A549 treated with Mapracorat at 1 μM for 4 hours (cell line): ENCODE results near the gene REX1BD. TPM values are rescaled to one million over a fixed set of nuclear protein-coding genes. Genes with fewer than 3 reads are reported as not detected.

Experiments used
- total RNA-seq: library from RNA; stranded (reverse); fragments of 200-300 nt; extraction: Qiagen RNA extraction; gene quantifications from 5 replicates; pipeline ENCODE4 v1.2.3, GENCODE V29; 2022

The REX1BD gene
- total RNA-seq = 40.4 to 62.8 TPM (median 60.6 TPM) in 5 replicates

GRCh38 chr19:18588611-18589379 lies at the start of gene REX1BD:
Gene REX1BD (plus strand): TSS chr19:18588798. CDS start chr19:18588802, 4 bp downstream.

GRCh38 chr19:18542941-18543813 lies 45.4 kb upstream of the REX1BD start, which contains the start of gene FKBP8:
Gene FKBP8 (minus strand): TSS chr19:18543573. CDS start chr19:18541970, 1,603 bp downstream.

GRCh38 chr19:18557411-18558201 lies 31.0 kb upstream of the REX1BD start, which contains the start of gene KXD1:
Gene KXD1 (plus strand): TSS chr19:18557870. CDS start chr19:18562057, 4,187 bp downstream.

GRCh38 chr19:18571564-18572344 lies 16.8 kb upstream of the REX1BD start, which contains the start of gene UBA52:
Gene UBA52 (plus strand): TSS chr19:18571857. CDS start chr19:18573301, 1,444 bp downstream.

GRCh38 chr19:18606281-18607225 lies 18.0 kb downstream of the REX1BD start, which contains the start of gene CRLF1:
Gene CRLF1 (minus strand): TSS chr19:18606799. CDS start chr19:18606656, 143 bp downstream.

GRCh38 chr19:18612772-18613588 lies 24.4 kb downstream of the REX1BD start, which contains the start of gene TMEM59L:
Gene TMEM59L (plus strand): TSS chr19:18612870. CDS start chr19:18612959, 89 bp downstream.

GRCh38 chr19:18636969-18637629 lies 48.5 kb downstream of the REX1BD start, which contains the start of gene KLHL26:
Gene KLHL26 (plus strand): TSS chr19:18637028. CDS start chr19:18637055, 27 bp downstream.

Other genes with a start within 250 kb of the REX1BD start
- gene PGPEP1, start 248.2 kb upstream of the REX1BD start, total RNA-seq = 1.5 to 4.4 TPM (median 2.9 TPM) in 5 replicates
- gene GDF15, start 202.6 kb upstream of the REX1BD start, total RNA-seq = 14.5 to 31.3 TPM (median 24.7 TPM) in 5 replicates
- 0.06 TPM in 1 of 5 replicates, not detected in the others for gene LRRC25, start 191.2 kb upstream of the REX1BD start, total RNA-seq
- 36.0 to 47.5 TPM (median 45.6 TPM) in 5 replicates for gene SSBP4, start 169.4 kb upstream of the REX1BD start, total RNA-seq
- 30.5 to 45.1 TPM (median 41.8 TPM) in 5 replicates for gene ISYNA1, start 150.7 kb upstream of the REX1BD start, total RNA-seq
- gene ELL, start 66.7 kb upstream of the REX1BD start, total RNA-seq = 3.8 to 6.0 TPM (median 5.3 TPM) in 5 replicates
- 119 to 157 TPM (median 147 TPM) in 5 replicates for gene FKBP8, start 45.2 kb upstream of the REX1BD start, total RNA-seq
- gene KXD1, start 30.9 kb upstream of the REX1BD start, total RNA-seq = 90.2 to 103 TPM (median 98.8 TPM) in 5 replicates
- 1,110 to 1,215 TPM (median 1,145 TPM) in 5 replicates for gene UBA52, start 16.9 kb upstream of the REX1BD start, total RNA-seq
- 3.0 to 7.7 TPM (median 5.0 TPM) in 5 replicates for gene CRLF1, start 18.0 kb downstream of the REX1BD start, total RNA-seq
- gene TMEM59L, start 24.1 kb downstream of the REX1BD start, total RNA-seq = 4.8 to 7.3 TPM (median 6.5 TPM) in 5 replicates
- gene KLHL26, start 48.2 kb downstream of the REX1BD start, total RNA-seq = 2.6 to 5.3 TPM (median 3.7 TPM) in 5 replicates
- 2.5 to 4.6 TPM (median 4.1 TPM) in 5 replicates for gene CRTC1, start 94.9 kb downstream of the REX1BD start, total RNA-seq
- gene COMP, start 202.5 kb downstream of the REX1BD start, total RNA-seq = 0.07 to 0.23 TPM (median 0.14 TPM) in 5 replicates
- gene UPF1, start 243.2 kb downstream of the REX1BD start, total RNA-seq = 32.6 to 42.3 TPM (median 41.1 TPM) in 5 replicates